Measurements from ENCODE around the gene LYSMD3.

LYSMD3 gene

GRCh38 chr5:90473396-90474234, 55.8 kb downstream of the LYSMD3 start:
- Histone ChIP-seq H3K9me3 (replicated peaks in 1 of 11) (peaks cover 0 to 25% (median 7%) of the 10 kb centered on the region in 11 experiments; a peak in 13 of 22 replicates), H3K36me3 (peaks cover 0 to 34% (median 17%) of the 10 kb centered on the region in 11 experiments; a peak in 12 of 22 replicates), H3K4me2 (peak overlapping the region; percentile 87 to 99 (median 91)), H3K27me3 (no peaks in the 10 kb centered on the region), H3K4me1 (peaks cover 11 to 41% (median 31%) of the 10 kb centered on the region in 10 experiments), H3K9ac (peak overlapping the region; percentile 75 to 89 (median 83)), H4K20me1 (no peaks in the 10 kb centered on the region), H3K4me3 (peak overlapping the region; percentile 73 to 91 (median 83)), H3K27ac (peak overlapping the region in 10 of 11 experiments; percentile 62 to 88 (median 84); a peak in 21 of 22 replicates)
- TF ChIP-seq Cebpa-rat (IDR thresholded peaks at IDR 0.05): no peak

- no peak for TF ChIP-seq Cebpa-rat (IDR thresholded peaks at IDR 0.05)
- Histone ChIP-seq H3K4me2 (peak overlapping the region; percentile 87 to 99 (median 91)), H3K9ac (peak overlapping the region; percentile 75 to 89 (median 83)), H3K27ac (peak overlapping the region in 9 of 11 experiments; percentile 73 to 88 (median 86); a peak in 16 of 22 replicates), H4K20me1 (no peaks in the 10 kb centered on the region), H3K4me3 (peak overlapping the region; percentile 73 to 91 (median 83)), H3K27me3 (no peaks in the 10 kb centered on the region), H3K36me3 (peaks cover 0 to 41% (median 20%) of the 10 kb centered on the region in 11 experiments; a peak in 11 of 22 replicates), H3K4me1 (peaks cover 11 to 41% (median 31%) of the 10 kb centered on the region in 10 experiments), H3K9me3 (replicated peaks in 1 of 11) (peaks cover 0 to 31% (median 10%) of the 10 kb centered on the region in 11 experiments; a peak in 13 of 22 replicates)
These were observed 56.5 kb downstream of the LYSMD3 start for GRCh38 chr5:90472783-90473395.
